NCI-H510A treated with DMSO at 0.1 percent for 48 hours (cell line): Measurements from ENCODE around the gene EOGT.
A peak's percentile ranks its signal among the peaks of the same experiment; 100 is the strongest.

ENCODE experiments used
- DNase-seq: peaks from one replicate; lab custom pipeline; 2025; lab: John Stamatoyannopoulos, UW

EOGT gene

GRCh38 chr3:69013253-69014021 is at the start of gene EOGT:
EOGT (minus strand) TSS chr3:69013684; CDS start chr3:69009846, 3,838 bp downstream.
- DNase-seq: peak; percentile 63

GRCh38 chr3:69059688-69060087 is 46.2 kb upstream of the EOGT start:
- DNase-seq: no peak

DNA sequence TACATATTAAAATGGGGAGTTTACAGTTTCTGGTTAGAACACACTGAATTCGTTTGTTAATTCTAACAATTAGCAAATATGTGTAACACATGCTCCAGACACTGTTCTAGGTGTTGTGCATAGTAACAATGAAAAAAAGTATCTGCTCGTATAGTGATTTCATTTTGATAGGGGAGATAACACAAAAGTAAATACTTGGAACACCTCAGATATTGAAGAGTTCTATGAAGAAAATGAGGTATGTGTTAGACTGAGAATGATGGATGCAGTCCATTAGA is 45.4 kb upstream of the EOGT start:
- no peak for DNase-seq

DNA sequence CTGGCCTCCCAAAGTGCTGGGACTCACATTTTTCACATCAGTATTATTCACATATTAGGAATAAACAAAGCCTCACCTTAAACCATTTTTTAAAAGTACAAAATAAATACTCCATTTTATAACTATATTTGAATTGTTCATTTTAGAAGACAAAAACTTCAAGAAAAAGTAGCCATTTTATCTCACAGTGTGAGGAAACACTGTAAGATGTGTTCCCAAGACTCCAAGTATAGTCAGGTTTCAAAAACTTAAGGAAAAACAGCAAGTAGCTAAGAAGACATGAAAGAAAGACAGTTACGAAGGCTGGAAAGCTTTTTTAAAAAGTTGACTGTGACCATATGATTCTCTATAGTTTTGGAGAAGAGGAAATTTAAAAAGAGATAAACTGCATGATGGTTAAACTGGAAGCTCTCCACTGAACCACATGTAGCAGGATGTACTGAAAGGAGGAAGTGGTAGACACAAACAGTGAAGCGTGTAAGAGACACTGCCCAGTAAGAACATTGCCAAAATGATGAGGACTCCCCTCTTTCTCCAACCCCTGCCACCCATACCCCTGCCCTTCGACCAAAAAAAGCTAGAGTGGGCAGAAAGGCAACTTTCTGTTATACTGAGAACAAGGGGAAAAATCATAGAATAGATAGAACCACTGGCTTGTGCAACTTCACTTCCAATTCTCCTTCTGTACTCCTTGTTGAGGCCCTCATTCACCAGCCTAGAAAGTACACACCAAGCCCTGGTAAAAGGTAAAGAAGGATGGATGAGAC is 44.9 kb upstream of the EOGT start:
- no peak for DNase-seq

- no peak for DNase-seq
These were observed 39.0 kb upstream of the EOGT start for GRCh38 chr3:69052472-69052898.

DNA sequence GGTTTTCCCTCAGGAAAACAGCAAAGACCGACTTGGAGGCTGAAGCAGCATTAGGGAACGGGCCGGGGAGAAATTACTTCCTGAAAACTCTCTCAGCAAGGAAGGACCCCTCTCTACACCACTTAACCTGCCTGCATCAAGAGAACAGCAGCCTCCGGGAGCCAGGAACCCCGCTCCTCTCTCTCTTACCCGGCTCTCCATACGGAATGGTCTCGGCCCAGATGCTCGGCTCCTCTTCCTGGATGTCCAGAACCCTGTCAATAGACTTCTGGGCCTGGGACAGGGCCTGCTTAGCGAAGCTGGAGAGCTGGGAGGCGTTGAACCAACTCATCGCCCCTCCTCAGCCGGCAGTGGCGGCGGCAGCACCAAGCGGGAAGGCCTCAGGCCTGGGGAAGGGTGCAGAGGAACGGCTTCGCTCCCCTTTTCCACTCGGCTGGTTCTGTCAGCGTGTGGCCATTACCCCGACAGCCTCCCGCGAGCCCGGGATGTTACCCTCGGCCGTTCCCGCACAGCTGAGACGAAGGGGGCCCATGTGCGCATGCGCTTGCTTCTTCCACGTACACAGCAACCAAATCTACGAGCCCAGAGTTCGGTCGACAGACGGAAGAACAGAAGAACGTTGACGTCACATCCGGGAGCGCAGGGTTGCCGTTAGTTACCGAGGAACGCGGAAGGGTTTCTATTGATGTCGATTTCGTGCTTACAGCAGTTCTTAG is 38.4 kb upstream of the EOGT start, which contains the start of gene TMF1:
Gene TMF1, minus strand, starts transcription at position 578 of the 716 bp plus-strand sequence. Its CDS starts 247 bp downstream, at position 331.
- DNase-seq: no peak

GRCh38 chr3:69048990-69049389 is 35.5 kb upstream of the EOGT start:
- DNase-seq: no peak

GRCh38 chr3:69044608-69045007 is 31.1 kb upstream of the EOGT start:
- no peak for DNase-seq

DNA sequence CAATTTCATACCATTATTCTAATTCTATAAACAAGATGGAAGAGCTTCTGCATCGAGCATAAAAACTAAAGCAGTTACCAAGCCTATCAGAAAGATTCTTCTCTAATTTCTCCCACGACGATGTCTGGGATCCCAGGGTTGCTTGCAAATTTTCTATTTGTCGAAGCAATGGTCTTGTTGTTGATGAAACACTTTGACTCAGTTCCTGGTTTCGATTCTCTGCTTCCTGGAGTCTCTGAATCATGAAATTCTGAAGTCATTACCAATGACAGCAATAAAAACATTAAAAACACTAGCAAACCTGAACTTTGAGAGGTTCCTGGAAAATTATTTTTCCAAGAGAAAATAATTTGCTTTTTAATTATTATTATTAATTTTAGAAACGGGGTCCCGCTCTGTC is 20.0 kb upstream of the EOGT start:
- no peak for DNase-seq

DNA sequence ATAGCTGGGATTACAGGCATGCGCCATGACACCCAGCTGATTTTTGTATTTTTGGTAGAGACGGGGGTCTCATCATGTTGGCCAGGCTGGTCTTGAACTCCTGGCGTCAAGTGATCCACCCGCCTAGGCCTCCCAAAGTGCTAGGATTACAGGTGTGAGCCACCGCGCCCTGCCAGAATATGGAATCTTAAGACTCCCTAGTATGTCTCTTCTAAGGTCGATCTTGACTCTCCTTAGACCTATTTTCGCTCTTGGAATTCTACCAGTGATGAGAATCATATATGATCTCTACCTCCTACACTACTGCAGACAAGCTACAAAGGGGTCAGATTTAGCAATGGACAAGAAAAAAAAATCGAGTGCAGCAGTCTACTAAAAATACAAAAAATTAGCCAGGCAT is 19.3 kb upstream of the EOGT start:
- no peak for DNase-seq

DNA sequence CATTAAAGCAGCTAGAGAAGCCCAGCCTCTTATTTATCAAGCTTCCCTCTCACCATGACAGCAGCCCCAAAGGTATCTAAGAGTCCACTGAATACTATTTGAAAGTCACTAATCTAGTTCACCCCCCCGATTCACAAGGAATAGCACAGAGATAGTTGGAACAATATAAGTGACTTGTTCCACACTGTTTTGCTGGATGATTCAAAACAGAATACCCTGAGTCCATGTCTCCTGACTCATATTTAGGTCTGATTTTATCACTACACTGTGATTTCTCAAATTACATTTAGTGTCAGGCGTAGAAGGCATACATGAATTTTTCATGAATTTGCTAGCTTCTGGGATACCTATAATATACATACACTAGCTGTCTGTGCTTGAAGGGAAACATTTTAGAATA is 18.7 kb upstream of the EOGT start:
- DNase-seq: no peak

- no peak for DNase-seq
These were observed 18.2 kb upstream of the EOGT start for GRCh38 chr3:69031635-69032034.

GRCh38 chr3:69020857-69021256 is 7.4 kb upstream of the EOGT start:
- DNase-seq: no peak

- DNase-seq: no peak
These were observed 6.9 kb upstream of the EOGT start for GRCh38 chr3:69020424-69020823.

- no peak for DNase-seq
These were observed 3.4 kb upstream of the EOGT start for GRCh38 chr3:69016901-69017300.

GRCh38 chr3:69016102-69016501 is 2.6 kb upstream of the EOGT start:
- DNase-seq: no peak

GRCh38 chr3:69014022-69014580 is 617 bp upstream of the EOGT start:
- DNase-seq: no peak

DNA sequence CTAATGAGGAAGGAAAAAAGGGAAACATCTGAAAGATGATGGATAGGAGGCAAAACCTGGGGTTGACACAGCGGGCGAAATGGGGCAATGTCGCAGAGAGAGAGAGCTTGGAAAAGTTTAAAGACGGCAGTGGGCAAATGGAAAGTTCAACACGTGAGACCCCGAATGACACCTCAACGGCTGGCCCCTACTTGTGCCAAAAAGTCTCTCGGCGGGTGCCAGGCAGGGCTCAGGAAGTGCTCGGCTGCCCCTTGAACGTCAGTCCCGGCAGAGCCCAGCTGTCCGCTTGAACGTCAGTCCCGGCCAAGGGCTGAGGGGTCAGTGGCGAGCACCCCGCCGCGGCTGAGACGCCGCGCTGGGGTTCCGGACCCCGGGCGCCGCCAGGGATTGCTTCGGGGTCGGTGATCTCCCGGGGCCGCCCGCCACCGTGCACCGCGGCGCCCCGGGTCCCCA is 658 bp downstream of the EOGT start:
- peak; percentile 32 for DNase-seq

DNA sequence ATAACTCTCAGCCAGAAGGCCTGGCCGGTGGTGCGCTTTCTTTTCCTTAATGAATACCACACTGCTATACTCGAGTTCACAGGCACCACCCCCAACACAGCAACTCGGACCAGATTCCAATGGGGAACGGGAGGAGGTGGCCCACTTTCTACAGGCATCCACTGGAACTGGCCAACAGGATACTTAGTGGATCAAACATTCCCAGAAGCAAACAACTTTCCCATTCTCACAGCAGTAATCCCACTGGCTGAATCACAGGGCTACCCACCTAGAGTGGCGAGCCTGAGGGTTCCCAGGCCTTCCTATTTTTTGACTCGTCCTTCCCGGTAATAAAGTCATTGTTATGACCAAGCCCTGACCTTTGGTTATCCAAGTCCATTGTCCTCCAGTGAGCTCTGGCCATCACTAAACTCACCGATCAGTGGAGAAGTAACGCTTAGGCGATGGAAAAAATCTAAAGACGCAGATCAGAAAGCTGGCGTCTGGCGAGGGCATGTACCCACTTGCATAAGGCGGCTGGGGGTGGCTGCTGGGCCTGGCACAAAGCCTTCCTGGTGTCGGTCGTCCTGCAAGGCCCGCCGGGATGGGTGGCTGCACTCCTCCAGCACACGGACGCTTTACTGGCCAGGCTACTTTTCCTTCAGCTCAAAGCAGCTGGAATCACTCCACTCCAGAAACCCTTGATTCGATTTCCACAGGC is 1.2 kb downstream of the EOGT start:
- DNase-seq: no peak

- DNase-seq: no peak
These were observed 2.3 kb downstream of the EOGT start for GRCh38 chr3:69011096-69011730.
